Gastrocnemius medialis (tissue), 4 donors: Measurements from ENCODE around the gene LRRC45. TPM values are rescaled to one million over a fixed set of nuclear protein-coding genes. Genes with fewer than 3 reads are reported as not detected.

Experiments
- ATAC-seq, 2 donors: fragments of 150-250 bp; one replicate each; pipeline ENCODE4 v1.9.1; 2016
- DNase-seq, 2 donors: peaks; one replicate each; pipeline ENCODE4 v3.0.0-alpha.2; 2019
- H3K27ac ChIP-seq, 4 donors: fragments of 200-600 bp; sonication (generic); 1 replicate in 1 of 4; 2 replicates in 3 of 4; pipeline ENCODE4 v1.5.1; 2016 to 2018; ENCODE audit warnings: mild to moderate bottlenecking in 2 of 4, moderate library complexity in 1 of 4
- H3K27me3 ChIP-seq, 3 donors: fragments of 200-600 bp; sonication (generic) in 2 of 3; 1 replicate in 1 of 3; 2 replicates in 2 of 3; pipeline versions ENCODE4 v1.5.1 to v1.6.0; 2016 to 2019; ENCODE audit warnings: mild to moderate bottlenecking in 1 of 3, moderate library complexity in 1 of 3
- H3K36me3 ChIP-seq, 2 donors: fragments of 200-600 bp; sonication (generic) in 1 of 2; one replicate each; pipeline ENCODE4 v1.5.1; 2017 to 2018
- H3K4me1 ChIP-seq, 2 donors: fragments of 200-600 bp; sonication (generic) in 1 of 2; one replicate each; pipeline ENCODE4 v1.5.1; 2016 to 2017; ENCODE audit warnings: mild to moderate bottlenecking in 2 of 2
- H3K4me3 ChIP-seq, 4 donors: fragments of 200-600 bp; sonication (generic) in 3 of 4; 1 replicate in 1 of 4; 2 replicates in 3 of 4; pipeline ENCODE4 v1.5.1; 2016 to 2019; ENCODE audit warnings: mild to moderate bottlenecking in 2 of 4
- H3K9me3 ChIP-seq, 3 donors: fragments of 200-600 bp; sonication (generic) in 2 of 3; 1 replicate in 1 of 3; 2 replicates in 2 of 3; pipeline ENCODE4 v1.5.1; 2016 to 2019
- POLR2A ChIP-seq, 2 donors: fragments of 450-650 bp; IDR thresholded peaks; one replicate each; pipeline ENCODE4 v1.6.1; 2017; ENCODE audit warnings: antibody characterized with exemption in 2 of 2, mild to moderate bottlenecking in 2 of 2, moderate library complexity in 2 of 2
- in situ Hi-C, 4 donors: fragments of 200-750 bp; cut with MboI; loops; one replicate each; pipeline versions ENCODE4 v1.15.0 to v1.8.0; 2017; ENCODE audit warnings: low sequenced_read_pairs in 4 of 4
- intact Hi-C: fragments of 100-400 bp; cut with DNase I; formaldehyde crosslinking; loops from one replicate; pipeline ENCODE4 v1.15.1; 2023; ENCODE audit warnings: low total_unique reads
- total RNA-seq, 4 donors: library from RNA; depleted of rRNA; stranded (reverse); fragments of >200 nt; gene quantifications; one replicate each; pipeline versions ENCODE4 v1.1.0 to v1.2.3, GENCODE V29; 2016
- TF ChIP-seq, protein P1 (sequence below), 5 experiments: fragments of 450-650 bp in 3 of 5; fragments of 200-600 bp in 2 of 5; sonication (generic) in 2 of 5; IDR thresholded peaks in 4 of 5; conservative IDR thresholded peaks in 1 of 5; 1 replicate in 4 of 5; 2 replicates in 1 of 5; pipeline ENCODE4 v1.5.1; 2016 to 2019; ENCODE audit warnings: antibody characterized with exemption in 5 of 5, mild to moderate bottlenecking in 3 of 5, moderate library complexity in 3 of 5

LRRC45 gene
- total RNA-seq, 4 donors from 2014 or later: 1.1 to 5.0 (median 3.8) TPM

DNA sequence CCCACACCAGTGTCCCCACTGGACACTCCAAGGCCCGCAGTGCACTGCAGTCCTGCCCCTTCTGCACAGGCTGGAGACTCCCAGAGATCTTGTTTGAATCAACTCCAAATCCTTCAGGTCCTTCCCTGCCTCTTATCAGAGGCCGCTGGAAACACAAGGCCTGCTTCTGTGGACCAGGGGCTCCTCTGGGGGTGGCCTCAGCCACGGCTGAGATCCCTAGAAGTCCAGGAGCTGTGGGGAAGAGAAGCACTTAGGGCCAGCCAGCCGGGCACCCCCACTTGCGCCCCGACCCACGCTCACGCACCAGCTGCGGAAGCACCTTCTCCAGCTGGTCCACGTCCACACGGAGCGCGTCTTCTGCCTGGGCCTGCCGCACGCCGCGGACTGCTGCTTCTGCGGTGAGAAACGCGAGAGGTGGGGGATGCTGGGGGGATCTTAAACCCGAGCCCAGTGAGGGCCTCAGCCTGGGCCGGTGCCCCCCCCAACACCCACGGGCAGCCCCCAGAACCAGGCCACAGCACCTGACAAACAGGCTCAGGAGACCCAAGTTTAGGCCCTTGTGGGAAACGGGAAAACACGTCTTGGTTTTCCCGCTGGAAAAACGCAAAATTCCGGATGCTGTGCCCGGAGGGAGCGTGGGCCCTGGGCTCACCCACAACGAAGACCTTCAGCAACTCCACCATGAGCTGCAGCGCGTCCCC lies 4.0 kb upstream of the LRRC45 start:
- Histone ChIP-seq H3K27me3 (no peaks in the 10 kb centered on the region), H3K9me3 (no peaks in the 10 kb centered on the region), H3K36me3 (no peaks in the 10 kb centered on the region), H3K4me1 (peaks cover 23 to 60% of the 10 kb centered on the region in 2 donors), H3K27ac (peak overlapping the region in 2 of 4 donors; percentile 38 to 41), H3K4me3 (no peak overlapping the region)
- DNase-seq (no peak), ATAC-seq (no peak)
- in situ Hi-C loops (no loop called here), intact Hi-C loops (no loop called here)
- TF ChIP-seq, protein P1, sequence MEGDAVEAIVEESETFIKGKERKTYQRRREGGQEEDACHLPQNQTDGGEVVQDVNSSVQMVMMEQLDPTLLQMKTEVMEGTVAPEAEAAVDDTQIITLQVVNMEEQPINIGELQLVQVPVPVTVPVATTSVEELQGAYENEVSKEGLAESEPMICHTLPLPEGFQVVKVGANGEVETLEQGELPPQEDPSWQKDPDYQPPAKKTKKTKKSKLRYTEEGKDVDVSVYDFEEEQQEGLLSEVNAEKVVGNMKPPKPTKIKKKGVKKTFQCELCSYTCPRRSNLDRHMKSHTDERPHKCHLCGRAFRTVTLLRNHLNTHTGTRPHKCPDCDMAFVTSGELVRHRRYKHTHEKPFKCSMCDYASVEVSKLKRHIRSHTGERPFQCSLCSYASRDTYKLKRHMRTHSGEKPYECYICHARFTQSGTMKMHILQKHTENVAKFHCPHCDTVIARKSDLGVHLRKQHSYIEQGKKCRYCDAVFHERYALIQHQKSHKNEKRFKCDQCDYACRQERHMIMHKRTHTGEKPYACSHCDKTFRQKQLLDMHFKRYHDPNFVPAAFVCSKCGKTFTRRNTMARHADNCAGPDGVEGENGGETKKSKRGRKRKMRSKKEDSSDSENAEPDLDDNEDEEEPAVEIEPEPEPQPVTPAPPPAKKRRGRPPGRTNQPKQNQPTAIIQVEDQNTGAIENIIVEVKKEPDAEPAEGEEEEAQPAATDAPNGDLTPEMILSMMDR (IDR thresholded peaks at IDR 0.05 in 4 of 5, conservative IDR thresholded peaks at IDR 0.05 in 1 of 5): no peak
- no peak for TF ChIP-seq POLR2A (IDR thresholded peaks at IDR 0.05)

DNA sequence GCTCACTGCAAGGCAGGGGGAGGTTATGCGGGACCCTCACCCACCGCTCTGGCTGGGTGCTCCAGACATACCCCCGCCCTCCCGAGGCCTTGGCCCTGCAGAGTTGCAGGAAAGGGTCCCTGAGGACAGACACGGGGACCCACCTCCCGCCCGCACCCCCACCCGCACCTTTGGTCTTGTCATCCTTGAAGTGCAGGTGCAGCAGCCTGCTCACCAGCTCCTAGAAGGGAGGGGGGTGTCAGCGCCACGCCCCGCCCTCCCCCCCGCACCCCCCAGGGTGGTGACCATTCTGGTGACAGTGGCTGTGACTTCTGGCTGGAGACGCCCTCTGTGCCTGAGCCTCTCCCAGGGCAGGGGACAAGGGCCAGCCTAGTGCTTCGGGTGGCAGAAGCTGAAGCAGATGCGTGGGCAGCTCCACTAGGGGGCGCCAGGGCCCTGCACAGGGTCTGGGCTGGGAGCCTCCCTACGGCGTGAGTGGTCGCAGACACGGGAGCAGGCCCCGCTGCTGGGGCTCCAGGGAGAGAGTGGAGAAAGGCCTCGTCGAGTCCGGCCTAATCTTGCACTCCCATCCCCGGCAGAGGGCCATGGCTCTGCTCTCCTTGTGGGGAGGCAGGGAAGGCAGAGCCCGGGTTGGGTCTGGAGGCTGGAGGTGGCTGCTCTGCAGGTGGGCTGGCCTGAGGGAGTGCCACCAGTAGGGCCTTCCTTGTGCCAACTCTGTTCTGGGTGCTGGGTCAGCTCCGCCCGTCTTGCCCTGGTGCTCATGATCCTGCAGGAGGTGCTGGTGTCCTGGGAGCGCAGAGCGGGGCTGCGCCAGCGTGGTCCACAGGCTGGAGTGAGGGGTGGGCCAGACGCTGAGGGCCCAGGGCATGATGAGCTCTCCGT lies 3.2 kb upstream of the LRRC45 start:
- ATAC-seq (no peak), DNase-seq (peak in 1 of 2 donors; percentile 54)
- Histone ChIP-seq H3K36me3 (no peaks in the 10 kb centered on the region), H3K27me3 (no peaks in the 10 kb centered on the region), H3K4me3 (no peak overlapping the region), H3K4me1 (peaks cover 25 to 63% of the 10 kb centered on the region in 2 donors), H3K9me3 (no peaks in the 10 kb centered on the region), H3K27ac (no peak overlapping the region)
- intact Hi-C loops (no loop called here), in situ Hi-C loops (loop anchor here in 1 of 4 donors (5.0 kb wide), 1 partner anchor 58 kb away; the partner anchor contains the start of gene NOTUM)
- no peak for TF ChIP-seq POLR2A (IDR thresholded peaks at IDR 0.05)
- TF ChIP-seq, protein P1 (IDR thresholded peaks at IDR 0.05 in 4 of 5, conservative IDR thresholded peaks at IDR 0.05 in 1 of 5): peak; percentile 58 to 85 (median 60)

DNA sequence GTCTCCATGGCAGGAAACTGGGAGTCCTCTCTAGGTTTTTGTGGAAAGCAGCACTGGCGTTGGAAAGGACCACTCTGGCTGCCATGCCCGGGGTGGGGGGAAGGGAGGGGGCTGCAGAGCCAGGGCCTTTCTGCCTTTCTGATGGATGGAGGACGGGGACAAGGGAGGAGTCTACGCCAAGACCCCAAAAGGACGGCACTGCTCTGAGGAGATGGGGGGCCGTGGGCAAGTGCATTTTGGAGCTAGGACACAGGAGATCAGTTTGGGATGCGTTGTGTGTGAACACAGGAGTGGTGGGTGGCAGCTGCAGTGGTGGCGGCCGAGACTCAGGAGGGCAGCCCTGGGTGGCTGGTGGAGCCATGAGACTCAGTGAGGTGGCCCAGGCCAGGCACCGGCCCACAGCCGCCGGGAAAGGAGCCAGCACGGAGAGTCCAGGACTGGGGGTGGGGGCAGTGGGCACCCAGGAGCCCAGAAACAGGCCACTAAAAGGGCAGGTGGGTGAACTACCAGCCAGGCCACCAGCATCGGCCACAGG lies 2.5 kb upstream of the LRRC45 start:
- H3K4me3 ChIP-seq: no peak overlapping the region
- H3K36me3 ChIP-seq: no peaks in the 10 kb centered on the region
- no peaks in the 10 kb centered on the region for H3K27me3 ChIP-seq
- no peak for ATAC-seq
- intact Hi-C loops: loop anchor here (1.0 kb wide), 1 partner anchor 61 kb away; no protein-coding TSS in a partner anchor
- H3K4me1 ChIP-seq: peaks cover 25 to 63% of the 10 kb centered on the region in 2 donors
- in situ Hi-C loops: loop anchor here in 1 of 4 donors (5.0 kb wide), 1 partner anchor 58 kb away; the partner anchor contains the start of gene NOTUM
- TF ChIP-seq, protein P1 (IDR thresholded peaks at IDR 0.05 in 4 of 5, conservative IDR thresholded peaks at IDR 0.05 in 1 of 5): no peak
- H3K27ac ChIP-seq: no peak overlapping the region
- no peaks in the 10 kb centered on the region for H3K9me3 ChIP-seq
- no peak for DNase-seq

DNA sequence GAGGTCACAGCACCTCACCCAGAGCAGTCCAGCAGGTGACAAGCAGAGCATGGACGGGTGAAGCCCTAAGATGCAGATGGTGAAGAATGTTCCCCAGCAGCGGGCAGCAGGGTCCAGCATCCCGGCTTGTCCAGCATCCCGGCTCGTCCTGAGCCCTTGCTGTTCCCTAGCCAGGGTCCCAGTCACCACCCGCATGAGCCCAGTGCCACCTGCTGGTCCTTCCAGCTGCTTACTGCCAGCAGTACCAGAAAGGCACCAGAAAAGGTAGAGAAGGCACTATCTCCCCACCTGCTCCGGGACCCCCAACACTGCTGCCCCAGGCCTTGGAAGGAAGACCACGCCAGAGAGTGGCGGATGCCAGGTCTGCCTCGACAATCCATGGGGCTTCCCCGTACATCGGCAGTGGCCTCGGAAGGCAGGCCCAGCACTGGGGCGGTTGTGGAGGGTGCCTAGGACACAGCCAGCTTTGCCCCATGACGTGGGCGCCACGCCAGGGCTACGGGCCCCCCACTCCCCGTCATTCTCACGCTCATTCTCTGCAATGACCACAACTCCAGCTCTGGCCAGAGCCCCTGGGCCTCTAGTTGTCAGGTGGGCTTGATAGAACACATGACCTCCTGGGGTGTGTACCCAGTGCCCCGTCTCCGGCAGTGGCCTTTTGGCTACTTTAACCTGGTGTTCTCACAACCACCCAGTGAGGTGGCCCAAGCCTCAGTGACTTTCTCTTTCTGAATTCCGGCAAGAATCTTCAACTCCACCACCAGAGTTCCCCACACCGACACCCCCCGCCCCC lies 1.8 kb upstream of the LRRC45 start:
- peak overlapping the region in 3 of 4 donors; percentile 89 to 92 (median 91) for H3K4me3 ChIP-seq
- ATAC-seq (peak; percentile 25 to 28), DNase-seq (peak; percentile 58 to 78)
- no peaks in the 10 kb centered on the region for H3K36me3 ChIP-seq
- H3K27me3 ChIP-seq: no peaks in the 10 kb centered on the region
- intact Hi-C loops: loop anchor here (1.0 kb wide), 1 partner anchor 62 kb away; no protein-coding TSS in a partner anchor
- H3K9me3 ChIP-seq: no peaks in the 10 kb centered on the region
- TF ChIP-seq POLR2A (IDR thresholded peaks at IDR 0.05): no peak
- TF ChIP-seq, protein P1 (IDR thresholded peaks at IDR 0.05 in 4 of 5, conservative IDR thresholded peaks at IDR 0.05 in 1 of 5): peak; percentile 72 to 88 (median 80)
- peaks cover 25 to 63% of the 10 kb centered on the region in 2 donors for H3K4me1 ChIP-seq
- peak overlapping the region in 2 of 4 donors; percentile 79 to 86 for H3K27ac ChIP-seq
- in situ Hi-C loops: loop anchor here in 1 of 4 donors (5.0 kb wide), 1 partner anchor 59 kb away; the partner anchor contains the start of gene NOTUM
